Stomach (tissue), 9 donors: ENCODE data around the gene FSIP1. TPM values are rescaled to one million over a fixed set of nuclear protein-coding genes. Genes with fewer than 3 reads are reported as not detected.

Experiments used
- DNase-seq, 2 donors: peaks; one replicate each; pipeline versions ENCODE4 v3.0.0 to v3.0.0-alpha.2; 2013 to 2019
- H3K27ac ChIP-seq, 5 donors: fragments of 200-600 bp in 4 of 5; sonication (generic) in 4 of 5; one replicate each; pipeline ENCODE4 v1.5.1; 2013 to 2019; ENCODE audit warnings: mild to moderate bottlenecking in 1 of 5, moderate library complexity in 1 of 5
- H3K27me3 ChIP-seq, 3 donors: fragments of 200-600 bp; sonication (generic); one replicate each; pipeline ENCODE4 v1.5.1; 2017 to 2019; ENCODE audit warnings: mixed run types in 1 of 3
- H3K36me3 ChIP-seq, 4 donors: fragments of 200-600 bp; sonication (generic); 1 replicate in 3 of 4; 2 replicates in 1 of 4; pipeline ENCODE4 v1.5.1; 2016 to 2019
- H3K4me1 ChIP-seq, 4 donors: fragments of 200-600 bp; sonication (generic); one replicate each; pipeline ENCODE4 v1.5.1; 2016 to 2019
- H3K4me3 ChIP-seq, 4 donors: fragments of 200-600 bp; sonication (generic) in 3 of 4; one replicate each; pipeline ENCODE4 v1.5.1; 2016 to 2019; ENCODE audit warnings: mild to moderate bottlenecking in 1 of 4
- H3K9me3 ChIP-seq, 4 donors: fragments of 200-600 bp; sonication (generic); one replicate each; pipeline ENCODE4 v1.5.1; 2016 to 2019
- CTCF ChIP-seq, 7 experiments: fragments of 450-650 bp in 4 of 7; fragments of 200-600 bp in 3 of 7; sonication (generic) in 3 of 7; IDR thresholded peaks; one replicate each; pipeline ENCODE4 v1.5.1; 2016 to 2019; ENCODE audit warnings: antibody characterized with exemption in 7 of 7, control low read depth in 2 of 7, mild to moderate bottlenecking in 1 of 7
- EP300 ChIP-seq: sonication (generic); formaldehyde crosslinking; IDR thresholded peaks from one replicate; pipeline ENCODE4 v1.6.1; 2017; ENCODE audit warnings: antibody characterized with exemption
- POLR2A ChIP-seq, 4 donors: fragments of 450-650 bp; IDR thresholded peaks; one replicate each; pipeline ENCODE4 v1.6.1; 2016; ENCODE audit warnings: antibody characterized with exemption in 4 of 4, control low read depth in 2 of 4, mild to moderate bottlenecking in 1 of 4, moderate library complexity in 1 of 4
- POLR2AphosphoS5 ChIP-seq, 3 donors: sonication (generic); formaldehyde crosslinking; IDR thresholded peaks; one replicate each; pipeline ENCODE4 v1.6.1; 2016; ENCODE audit warnings: antibody characterized with exemption in 3 of 3
- WGBS, 5 donors: extraction: QIAGEN DNeasy Blood & Tissue Kit in 3 of 5; methylation state at CpG; one replicate each; pipeline versions ENCODE4 v1.1.5 to v1.1.7; 2013 to 2018; 5-methylcytosine and 5-hydroxymethylcytosine counted together
- intact Hi-C: fragments of 100-400 bp; cut with DNase I; formaldehyde crosslinking; loops from one replicate; pipeline ENCODE4 v1.15.1; 2023; ENCODE audit warnings: low total_unique reads
- polyA plus RNA-seq, 3 donors: library from polyadenylated mRNA; stranded (reverse); fragments of 200-250 nt; gene quantifications; one replicate each; pipeline ENCODE4 v1.2.3, GENCODE V29; 2013
- total RNA-seq, 5 donors: library from RNA; depleted of rRNA; stranded (reverse); fragments of >200 nt; gene quantifications; one replicate each; pipeline versions ENCODE4 v1.1.0 to v1.2.3, GENCODE V29; 2014 to 2016
- donor health status: healthy with polysubstance abuse.
- donor health status: Bipolar disorder and iron deficiency.
- donor health status: healthy.

Gene FSIP1
- total and polyA plus RNA-seq, 8 donors: 0.08 to 141 (median 0.66) TPM

DNA sequence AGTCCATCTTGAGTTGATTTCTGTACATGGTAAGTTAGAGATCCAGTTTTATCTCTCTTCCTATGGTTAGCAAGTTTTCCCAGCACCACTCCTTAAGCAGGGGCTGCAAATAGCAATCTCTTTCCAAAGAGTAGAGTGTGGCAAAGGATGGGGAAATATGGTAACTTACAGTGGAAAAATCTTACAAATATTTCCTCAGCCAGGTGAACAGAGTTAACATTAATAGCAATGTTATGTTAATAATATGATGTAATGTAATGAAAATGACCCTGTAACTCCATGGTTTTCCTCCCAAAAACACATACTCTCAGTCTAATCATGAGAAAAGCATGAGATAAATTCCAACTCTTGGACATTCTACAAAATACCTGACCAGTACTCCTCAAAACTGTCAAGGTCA, 30.4 kb downstream of the FSIP1 start:
- H3K4me1 ChIP-seq: no peaks in the 10 kb centered on the region
- intact Hi-C loops: loop anchor here (10.0 kb wide), 1 partner anchor 937 kb away; no protein-coding TSS in a partner anchor
- H3K9me3 ChIP-seq: no peaks in the 10 kb centered on the region
- no peaks in the 10 kb centered on the region for H3K36me3 ChIP-seq
- TF ChIP-seq EP300 (no peak), CTCF (IDR thresholded peaks at IDR 0.05) (no peak), POLR2AphosphoS5 (IDR thresholded peaks at IDR 0.05) (no peak), POLR2A (IDR thresholded peaks at IDR 0.05) (no peak)
- no peak overlapping the region for H3K27ac ChIP-seq
- H3K4me3 ChIP-seq: no peak overlapping the region
- DNase-seq: no peak
- no peaks in the 10 kb centered on the region for H3K27me3 ChIP-seq

GRCh38 chr15:39748276-39748675, 34.4 kb downstream of the FSIP1 start:
- no peaks in the 10 kb centered on the region for H3K27me3 ChIP-seq
- H3K36me3 ChIP-seq: no peaks in the 10 kb centered on the region
- H3K9me3 ChIP-seq: no peaks in the 10 kb centered on the region
- intact Hi-C loops: no loop called here
- H3K4me3 ChIP-seq: no peak overlapping the region
- 28 to 46% (median 43%) methylated on average over 2 of the region's 2 CpGs for WGBS, 5 donors
- no peak overlapping the region for H3K27ac ChIP-seq
- TF ChIP-seq POLR2A (IDR thresholded peaks at IDR 0.05) (no peak), CTCF (IDR thresholded peaks at IDR 0.05) (no peak), EP300 (no peak), POLR2AphosphoS5 (IDR thresholded peaks at IDR 0.05) (no peak)
- no peaks in the 10 kb centered on the region for H3K4me1 ChIP-seq
- no peak for DNase-seq

DNA sequence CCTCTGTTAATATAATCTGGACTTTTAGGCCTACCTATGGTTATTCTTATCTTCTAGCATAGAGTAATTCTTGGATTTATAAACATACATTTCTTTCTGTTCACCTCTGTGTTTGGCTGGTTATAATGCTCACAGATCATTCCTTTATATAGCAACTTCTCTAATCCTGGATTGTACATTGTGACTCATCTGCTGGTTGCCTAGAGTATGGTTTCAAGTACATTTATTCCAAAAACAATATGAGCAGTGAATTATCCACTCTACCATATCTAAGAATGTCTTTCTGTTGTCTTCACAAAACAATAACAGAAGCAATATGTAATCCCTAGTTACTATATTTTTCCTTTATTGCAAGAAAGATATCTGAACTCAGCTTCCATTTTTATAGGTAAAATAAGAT, 35.3 kb downstream of the FSIP1 start:
- no peaks in the 10 kb centered on the region for H3K4me1 ChIP-seq
- TF ChIP-seq EP300: no peak
- no peak for TF ChIP-seq CTCF (IDR thresholded peaks at IDR 0.05)
- no peak for TF ChIP-seq POLR2A (IDR thresholded peaks at IDR 0.05)
- no peak for TF ChIP-seq POLR2AphosphoS5 (IDR thresholded peaks at IDR 0.05)
- H3K36me3 ChIP-seq: no peaks in the 10 kb centered on the region
- H3K27me3 ChIP-seq: no peaks in the 10 kb centered on the region
- DNase-seq: no peak
- H3K9me3 ChIP-seq: no peaks in the 10 kb centered on the region
- no peak overlapping the region for H3K27ac ChIP-seq
- H3K4me3 ChIP-seq: no peak overlapping the region
- intact Hi-C loops: no loop called here

DNA sequence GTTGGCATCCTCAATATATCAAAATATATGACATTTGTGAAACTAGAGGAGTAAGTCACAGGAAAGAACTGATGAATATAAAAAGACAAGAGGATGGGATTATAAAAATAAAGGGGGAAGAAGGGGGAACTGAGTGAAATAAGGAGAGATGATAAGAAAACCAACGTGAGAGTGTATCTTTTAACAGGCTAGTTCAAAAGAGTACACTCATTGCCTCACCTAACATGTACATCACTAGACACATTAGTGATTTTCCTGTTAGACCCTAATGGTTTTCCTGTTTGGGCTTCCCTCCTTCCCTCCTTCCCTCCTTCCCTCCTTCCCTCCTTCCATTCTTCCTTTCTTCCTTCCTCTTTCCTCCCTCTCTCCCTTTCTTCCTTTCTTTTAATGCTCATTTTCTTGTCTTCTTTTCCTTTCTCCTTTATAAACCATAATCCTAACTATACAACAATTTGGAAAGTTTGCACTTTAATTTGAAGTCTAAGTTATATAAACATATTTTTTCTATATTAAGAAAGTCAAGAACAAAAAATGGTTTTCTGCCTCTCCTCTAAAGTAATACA, 35.8 kb downstream of the FSIP1 start:
- 44 to 82% (median 62%) methylated on average over 1 of the region's 1 CpG for WGBS, 5 donors
- no peaks in the 10 kb centered on the region for H3K4me1 ChIP-seq
- intact Hi-C loops: no loop called here
- no peaks in the 10 kb centered on the region for H3K36me3 ChIP-seq
- H3K27ac ChIP-seq: no peak overlapping the region
- H3K4me3 ChIP-seq: no peak overlapping the region
- no peak for DNase-seq
- no peak for TF ChIP-seq CTCF (IDR thresholded peaks at IDR 0.05)
- TF ChIP-seq POLR2AphosphoS5 (IDR thresholded peaks at IDR 0.05): no peak
- no peak for TF ChIP-seq POLR2A (IDR thresholded peaks at IDR 0.05)
- TF ChIP-seq EP300: no peak
- no peaks in the 10 kb centered on the region for H3K27me3 ChIP-seq
- no peaks in the 10 kb centered on the region for H3K9me3 ChIP-seq
